Muscle of leg (tissue), 11 donors: ENCODE data around the gene SELENOI. TPM values are rescaled to one million over a fixed set of nuclear protein-coding genes. Genes with fewer than 3 reads are reported as not detected.
"Not testable (repeated sequence)": the region's sequence is repeated elsewhere in the genome, so short reads cannot be mapped to it uniquely, and the experiment has no call there.

ENCODE experiments used
- DNase-seq: peaks from one replicate; pipeline ENCODE4 v3.0.0; 2013
- H3K27ac ChIP-seq: one replicate; pipeline ENCODE4 v1.5.1; 2013; ENCODE audit warnings: mild to moderate bottlenecking, low read length, control low read depth
- H3K27me3 ChIP-seq: one replicate; pipeline ENCODE4 v1.6.1; 2013; ENCODE audit warnings: low read length; ENCODE audit not compliant: control insufficient read depth, insufficient read depth
- H3K36me3 ChIP-seq: one replicate; pipeline ENCODE4 v1.6.1; 2013; ENCODE audit warnings: low read length; ENCODE audit not compliant: control insufficient read depth, insufficient read depth
- H3K4me1 ChIP-seq: one replicate; pipeline ENCODE4 v1.6.1; 2013; ENCODE audit warnings: low read length; ENCODE audit not compliant: control insufficient read depth, insufficient read depth
- H3K4me3 ChIP-seq: one replicate; pipeline ENCODE4 v1.5.1; 2013; ENCODE audit warnings: low read length, control low read depth
- H3K9me3 ChIP-seq: replicated peaks from 2 replicates; pipeline ENCODE4 v1.6.1; 2013; ENCODE audit warnings: low read depth, low read length; ENCODE audit not compliant: control insufficient read depth
- WGBS: methylation state at CpG from one replicate; pipeline ENCODE4 v1.1.5; 2013; ENCODE audit warnings: missing lambda C conversion rate; ENCODE audit not compliant: insufficient coverage; 5-methylcytosine and 5-hydroxymethylcytosine counted together
- polyA plus RNA-seq, 8 donors: library from polyadenylated mRNA; unstranded; fragments of 120-200 nt; gene quantifications; one replicate each; pipeline versions ENCODE4 v1.2.1 to v1.2.3, GENCODE V29; 2013; ENCODE audit warnings: inconsistent platforms in 1 of 8, low replicate concordance in 1 of 8; ENCODE audit not compliant: insufficient read length in 8 of 8, insufficient read depth in 1 of 8
- total RNA-seq: library from RNA; stranded (reverse); fragments of 120-200 nt; gene quantifications from one replicate; pipeline ENCODE4 v1.2.4, GENCODE V29; 2013

SELENOI gene
- total and polyA plus RNA-seq, 9 donors = 8.4 to 11.9 (median 9.3) TPM

GRCh38 chr2:26337298-26337697 lies 8.6 kb upstream of the SELENOI start:
- H3K4me1 ChIP-seq = no peaks in the 10 kb centered on the region
- no peak for DNase-seq
- WGBS = no CpG with 5 or more reads among the region's 2 CpGs
- no peaks in the 10 kb centered on the region for H3K9me3 ChIP-seq
- H3K36me3 ChIP-seq = no peaks in the 10 kb centered on the region
- H3K4me3 ChIP-seq = no peak overlapping the region
- no peak overlapping the region for H3K27ac ChIP-seq
- no peaks in the 10 kb centered on the region for H3K27me3 ChIP-seq

GRCh38 chr2:26340831-26341230 lies 5.1 kb upstream of the SELENOI start:
- peaks cover 9% of the 10 kb centered on the region for H3K4me1 ChIP-seq
- H3K27me3 ChIP-seq = no peaks in the 10 kb centered on the region
- DNase-seq = no peak
- WGBS = 100% methylated on average over 1 of the region's 3 CpGs
- no peak overlapping the region for H3K4me3 ChIP-seq
- H3K27ac ChIP-seq = no peak overlapping the region
- H3K36me3 ChIP-seq = no peaks in the 10 kb centered on the region
- H3K9me3 ChIP-seq = no peaks in the 10 kb centered on the region

- H3K4me1 ChIP-seq = peaks cover 18% of the 10 kb centered on the region
- DNase-seq = peak; percentile 57
- no peaks in the 10 kb centered on the region for H3K27me3 ChIP-seq
- H3K4me3 ChIP-seq = peak overlapping the region; percentile 98
- WGBS = 76% methylated on average over 6 of the region's 17 CpGs
- H3K9me3 ChIP-seq = no peaks in the 10 kb centered on the region
- peak overlapping the region; percentile 97 for H3K27ac ChIP-seq
- no peaks in the 10 kb centered on the region for H3K36me3 ChIP-seq
Measured at GRCh38 chr2:26344581-26345282, 1.2 kb upstream of the SELENOI start.

GRCh38 chr2:26345283-26345544 lies 729 bp upstream of the SELENOI start:
- no peaks in the 10 kb centered on the region for H3K27me3 ChIP-seq
- H3K4me3 ChIP-seq = peak overlapping the region; percentile 98
- no peaks in the 10 kb centered on the region for H3K36me3 ChIP-seq
- H3K9me3 ChIP-seq = no peaks in the 10 kb centered on the region
- peak overlapping the region; percentile 97 for H3K27ac ChIP-seq
- peaks cover 18% of the 10 kb centered on the region for H3K4me1 ChIP-seq
- 0% methylated on average over 9 of the region's 9 CpGs for WGBS
- DNase-seq = no peak

GRCh38 chr2:26346454-26347053 lies 611 bp downstream of the SELENOI start, which contains the start of gene ADGRF3:
Gene ADGRF3 (minus strand): TSS chr2:26346789. CDS start chr2:26346234, 555 bp downstream.
- peaks cover 18% of the 10 kb centered on the region for H3K4me1 ChIP-seq
- peak; percentile 62 for DNase-seq
- H3K27me3 ChIP-seq = no peaks in the 10 kb centered on the region
- H3K36me3 ChIP-seq = peaks cover 4% of the 10 kb centered on the region
- 0% methylated on average over 12 of the region's 28 CpGs for WGBS
- no peaks in the 10 kb centered on the region for H3K9me3 ChIP-seq
- peak within 1 kb of the TSS; percentile 97 for H3K27ac ChIP-seq
- peak within 1 kb of the TSS; percentile 98 for H3K4me3 ChIP-seq

- WGBS = 20% methylated on average over 3 of the region's 5 CpGs
- DNase-seq = no peak
- Histone ChIP-seq H3K4me1 (peaks cover 18% of the 10 kb centered on the region), H3K36me3 (peaks cover 5% of the 10 kb centered on the region), H3K27ac (peak overlapping the region; percentile 94), H3K9me3 (no peaks in the 10 kb centered on the region), H3K27me3 (no peaks in the 10 kb centered on the region), H3K4me3 (peak overlapping the region; percentile 88)
Measured at GRCh38 chr2:26347286-26347865, 1.4 kb downstream of the SELENOI start.

GRCh38 chr2:26349690-26350089 lies 3.7 kb downstream of the SELENOI start:
- peaks cover 5% of the 10 kb centered on the region for H3K36me3 ChIP-seq
- no peaks in the 10 kb centered on the region for H3K27me3 ChIP-seq
- WGBS = no CpG with 5 or more reads among the region's 3 CpGs
- H3K27ac ChIP-seq = no peak overlapping the region
- DNase-seq = no peak
- H3K9me3 ChIP-seq = no peaks in the 10 kb centered on the region
- no peak overlapping the region for H3K4me3 ChIP-seq
- H3K4me1 ChIP-seq = peaks cover 11% of the 10 kb centered on the region

GRCh38 chr2:26351375-26352090 lies 5.6 kb downstream of the SELENOI start:
- Histone ChIP-seq H3K4me3 (no peak overlapping the region), H3K27ac (no peak overlapping the region), H3K36me3 (peaks cover 5% of the 10 kb centered on the region), H3K9me3 (no peaks in the 10 kb centered on the region), H3K27me3 (no peaks in the 10 kb centered on the region), H3K4me1 (peaks cover 14% of the 10 kb centered on the region)
- 96% methylated on average over 7 of the region's 10 CpGs for WGBS
- no peak for DNase-seq

GRCh38 chr2:26352892-26353291 lies 6.9 kb downstream of the SELENOI start:
- H3K9me3 ChIP-seq = no peaks in the 10 kb centered on the region
- H3K4me1 ChIP-seq = peaks cover 5% of the 10 kb centered on the region
- no peak overlapping the region for H3K27ac ChIP-seq
- H3K4me3 ChIP-seq = no peak overlapping the region
- DNase-seq = no peak
- no peaks in the 10 kb centered on the region for H3K27me3 ChIP-seq
- no CpG with 5 or more reads among the region's 1 CpG for WGBS
- H3K36me3 ChIP-seq = peaks cover 5% of the 10 kb centered on the region

- H3K4me1 ChIP-seq, H3K4me3 ChIP-seq, H3K36me3 ChIP-seq, H3K9me3 ChIP-seq, H3K27me3 ChIP-seq, H3K27ac ChIP-seq, DNase-seq: not testable (repeated sequence)
- 100% methylated on average over 2 of the region's 16 CpGs for WGBS
Measured at GRCh38 chr2:26354469-26354868, 8.5 kb downstream of the SELENOI start.
